Hematopoietic multipotent progenitor cell treated with erythropoietin and hydrocortisone succinate and interleukin-3 and kit ligand, for 4 days (in vitro differentiated cells): ENCODE data around the gene TMEM218.

Source experiments
- DNase-seq: peaks from one replicate; pipeline ENCODE4 v3.0.0-alpha.2; 2015

The TMEM218 gene

GRCh38 chr11:125088576-125089455 lies 22.6 kb downstream of the TMEM218 start:
- DNase-seq = no peak

DNA sequence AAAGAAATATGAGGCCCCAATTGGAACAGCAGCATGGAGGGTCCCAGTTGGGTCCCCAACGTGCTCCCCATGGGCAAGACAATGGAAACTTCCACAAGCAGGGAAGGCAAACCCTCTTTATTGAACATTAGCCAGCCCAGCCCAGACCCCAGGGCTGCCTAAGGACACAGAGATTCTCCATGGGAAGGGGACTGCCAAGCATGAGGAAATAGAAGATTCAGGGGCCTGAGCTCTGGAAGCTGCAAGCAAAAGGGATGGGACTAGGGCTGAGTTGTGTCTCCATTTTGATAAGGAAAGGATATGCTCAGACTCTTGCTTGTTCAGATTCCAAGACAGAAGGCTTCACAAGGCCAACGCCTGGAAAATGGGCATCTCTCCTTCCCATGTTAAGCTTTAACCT lies 23.3 kb downstream of the TMEM218 start:
- DNase-seq = no peak

DNA sequence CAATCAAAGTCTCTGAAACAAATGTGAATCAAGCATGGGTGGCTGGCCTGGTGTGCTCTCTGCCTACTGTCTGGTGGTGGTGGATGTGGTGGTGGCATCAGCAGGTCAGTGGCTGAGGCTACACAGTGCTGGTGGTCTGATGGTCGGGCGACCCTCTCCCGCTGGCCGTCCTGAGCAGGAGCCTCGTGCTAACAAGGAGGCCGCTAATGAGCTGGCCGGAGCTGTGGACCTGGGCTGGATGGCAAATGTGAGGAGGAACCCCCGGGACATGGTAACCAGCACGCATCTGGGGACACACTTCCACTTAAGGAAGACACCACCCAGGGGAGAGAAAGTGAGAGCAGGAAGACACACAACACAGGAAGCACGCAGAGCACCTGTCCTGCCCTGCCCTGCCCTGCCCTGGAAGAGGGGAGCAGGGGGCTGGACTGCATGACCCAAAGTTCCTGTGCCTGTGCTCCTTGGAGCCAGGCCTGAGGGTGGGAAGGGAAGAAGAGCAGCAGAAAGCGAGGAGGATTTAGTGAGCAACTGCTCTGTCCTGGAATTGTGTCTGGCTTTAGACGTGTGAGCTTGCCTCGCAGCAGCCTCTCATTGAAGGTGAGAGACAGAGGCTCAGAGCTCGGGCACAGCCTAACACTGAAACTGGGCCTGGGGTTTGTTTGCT lies 24.7 kb downstream of the TMEM218 start:
- DNase-seq = no peak

GRCh38 chr11:125085301-125086081 lies 25.9 kb downstream of the TMEM218 start:
- DNase-seq = no peak

DNA sequence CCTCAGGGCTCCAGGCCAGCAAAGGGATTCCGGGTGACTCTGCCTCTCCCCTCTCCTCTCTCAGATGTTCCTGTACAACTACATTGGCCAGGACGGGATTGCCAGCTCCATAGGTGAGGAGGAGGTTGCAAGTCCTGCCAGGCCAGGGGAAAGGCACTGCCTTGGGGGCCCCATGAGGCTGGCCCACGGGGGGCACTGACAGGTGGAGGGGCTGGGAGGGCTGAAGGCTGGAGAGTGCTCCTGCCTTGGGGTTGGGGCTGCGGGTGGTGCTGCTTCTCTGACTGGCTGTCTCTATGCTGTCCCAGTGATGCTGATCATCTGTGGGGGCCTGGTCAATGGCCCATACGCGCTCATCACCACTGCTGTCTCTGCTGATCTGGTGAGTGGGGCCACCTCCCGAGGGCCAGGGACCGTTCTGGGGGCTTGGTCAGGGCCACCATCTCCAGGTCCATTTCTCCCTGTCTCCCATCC lies 26.6 kb downstream of the TMEM218 start:
- no peak for DNase-seq

- DNase-seq = no peak
These were observed 27.4 kb downstream of the TMEM218 start for GRCh38 chr11:125084057-125084416.

GRCh38 chr11:125083312-125084056 lies 27.9 kb downstream of the TMEM218 start:
- no peak for DNase-seq

DNA sequence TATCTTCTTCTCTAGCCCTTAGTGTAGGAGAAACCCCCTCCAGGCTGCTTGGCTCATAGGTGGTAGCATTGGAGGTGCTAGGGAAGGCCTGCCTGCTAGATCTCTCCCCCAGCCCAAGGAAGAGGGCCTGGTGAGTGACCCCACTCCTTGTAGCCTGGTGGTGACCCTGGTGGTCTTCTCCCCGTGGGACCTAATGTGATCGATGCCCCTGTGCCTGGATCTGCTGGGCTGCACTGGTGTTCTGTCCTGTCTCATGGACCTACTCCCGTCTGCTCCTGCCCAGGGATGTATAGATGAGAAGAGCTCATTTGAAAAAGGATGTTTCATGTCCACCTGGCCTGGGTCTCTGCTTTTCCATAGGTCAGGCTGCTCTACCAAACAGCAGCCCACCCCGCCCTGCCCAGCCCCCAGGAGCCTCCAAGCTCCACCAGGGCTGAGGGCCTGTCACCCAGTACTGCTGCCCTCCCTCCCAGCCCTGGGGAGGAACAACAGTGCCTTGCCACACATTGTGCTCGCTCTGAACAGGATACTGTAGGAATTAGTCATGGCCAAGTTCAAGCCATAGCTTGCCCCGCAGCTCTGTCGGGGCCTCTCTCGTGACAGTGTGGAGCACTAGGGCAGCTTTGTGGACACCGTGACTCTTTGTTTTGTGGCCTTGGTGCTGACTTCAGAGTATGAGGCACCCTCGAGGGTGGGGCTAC lies 28.7 kb downstream of the TMEM218 start:
- no peak for DNase-seq

DNA sequence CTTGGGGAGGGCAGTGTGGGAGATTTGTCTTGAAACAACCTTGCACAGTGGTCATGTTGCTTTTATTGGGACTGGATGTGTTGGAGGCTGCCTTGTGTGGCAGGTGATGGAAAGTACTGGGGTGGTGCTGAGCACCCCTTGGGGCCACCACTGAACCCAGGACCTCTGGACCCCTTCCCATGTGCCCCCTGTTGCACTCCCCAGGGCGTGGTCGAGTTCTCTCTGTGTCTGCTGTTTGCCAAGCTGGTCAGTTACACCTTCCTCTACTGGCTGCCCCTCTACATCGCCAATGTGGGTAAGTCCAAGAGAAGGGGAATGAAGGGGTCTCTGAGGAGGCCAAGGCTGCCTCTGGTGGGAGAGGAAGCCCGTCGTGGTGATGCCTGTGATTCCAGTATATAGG lies 29.4 kb downstream of the TMEM218 start:
- no peak for DNase-seq

DNA sequence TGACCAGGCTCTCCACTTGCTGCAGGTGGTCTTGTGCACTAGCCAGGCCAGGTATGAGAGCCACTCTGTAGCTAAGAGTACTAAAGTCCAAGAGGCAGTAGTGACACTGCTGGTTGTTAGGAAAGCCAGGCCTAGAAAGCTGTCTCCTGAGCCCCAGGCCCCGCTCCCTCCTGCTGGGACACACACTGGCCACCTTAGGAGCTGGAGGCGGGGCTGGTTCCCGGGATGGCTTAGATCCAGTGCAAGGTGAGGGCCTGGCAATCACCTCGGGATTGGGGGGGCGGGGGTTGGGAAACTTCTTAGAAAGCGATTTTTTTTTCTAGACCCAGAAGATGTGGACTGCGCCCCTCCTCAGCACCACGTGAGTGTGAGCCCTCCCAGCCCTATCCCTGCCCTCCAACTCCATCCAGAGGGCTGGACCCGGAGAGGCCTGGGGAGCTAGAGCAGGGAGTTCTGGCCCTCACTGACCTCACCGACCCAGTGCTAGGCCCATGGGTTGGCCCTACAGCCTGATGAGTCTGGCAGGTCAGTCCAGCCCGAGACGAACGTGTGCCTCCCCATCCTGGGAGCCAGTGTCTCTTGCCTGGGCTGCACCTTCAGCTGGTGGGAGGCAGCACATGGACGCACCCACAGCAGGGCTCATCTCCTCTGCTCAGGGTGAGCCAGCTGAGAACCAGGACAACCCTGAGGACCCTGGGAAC lies 30.2 kb downstream of the TMEM218 start:
- no peak for DNase-seq

DNA sequence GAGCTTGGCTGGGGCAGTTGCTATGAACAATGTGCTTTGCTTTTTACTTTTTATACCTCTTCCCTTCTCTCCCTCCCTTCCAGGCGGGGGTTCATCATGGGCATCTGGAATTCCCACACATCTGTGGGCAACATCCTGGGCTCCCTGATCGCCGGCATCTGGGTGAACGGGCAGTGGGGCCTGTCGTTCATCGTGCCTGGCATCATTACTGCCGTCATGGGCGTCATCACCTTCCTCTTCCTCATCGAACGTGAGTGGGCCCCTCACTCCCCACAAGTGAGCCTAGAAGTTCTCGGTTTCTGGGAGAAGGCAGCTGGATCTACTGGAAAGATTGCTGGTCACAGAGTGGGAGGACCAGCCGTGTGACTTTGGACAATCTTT lies 30.9 kb downstream of the TMEM218 start:
- no peak for DNase-seq

DNA sequence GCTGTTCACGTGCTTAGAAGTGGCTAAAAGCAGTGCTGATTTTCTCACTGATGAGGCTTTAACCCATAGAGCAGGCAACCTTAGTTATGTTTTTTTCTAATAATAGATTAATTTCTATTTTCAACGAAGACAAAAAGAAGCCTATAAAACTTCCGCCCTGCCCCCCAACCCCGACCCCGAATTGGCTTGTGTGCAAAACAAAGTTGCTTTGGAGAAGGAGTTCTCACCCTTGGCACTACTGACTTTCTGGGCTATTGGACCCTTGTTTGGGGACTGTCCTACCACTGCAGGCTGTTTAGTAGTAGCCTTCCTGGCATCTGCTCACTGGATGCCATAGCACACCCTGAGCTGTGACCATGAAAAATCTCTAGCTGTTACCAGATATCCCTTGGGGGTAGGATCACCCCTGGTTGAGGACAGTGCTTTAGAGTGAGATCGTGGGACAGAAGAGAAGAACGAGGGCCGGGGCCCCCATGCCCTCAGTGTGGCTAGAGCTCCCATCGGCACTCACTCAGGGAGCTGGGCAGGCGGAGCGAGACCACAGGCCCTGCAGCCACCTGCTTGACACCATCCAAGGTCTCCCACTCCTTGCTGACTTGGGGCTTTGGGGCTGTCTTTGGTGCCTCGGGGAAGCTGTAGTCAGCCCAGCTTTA lies 31.4 kb downstream of the TMEM218 start:
- no peak for DNase-seq

- DNase-seq = no peak
These were observed 32.1 kb downstream of the TMEM218 start for GRCh38 chr11:125079151-125079877.

DNA sequence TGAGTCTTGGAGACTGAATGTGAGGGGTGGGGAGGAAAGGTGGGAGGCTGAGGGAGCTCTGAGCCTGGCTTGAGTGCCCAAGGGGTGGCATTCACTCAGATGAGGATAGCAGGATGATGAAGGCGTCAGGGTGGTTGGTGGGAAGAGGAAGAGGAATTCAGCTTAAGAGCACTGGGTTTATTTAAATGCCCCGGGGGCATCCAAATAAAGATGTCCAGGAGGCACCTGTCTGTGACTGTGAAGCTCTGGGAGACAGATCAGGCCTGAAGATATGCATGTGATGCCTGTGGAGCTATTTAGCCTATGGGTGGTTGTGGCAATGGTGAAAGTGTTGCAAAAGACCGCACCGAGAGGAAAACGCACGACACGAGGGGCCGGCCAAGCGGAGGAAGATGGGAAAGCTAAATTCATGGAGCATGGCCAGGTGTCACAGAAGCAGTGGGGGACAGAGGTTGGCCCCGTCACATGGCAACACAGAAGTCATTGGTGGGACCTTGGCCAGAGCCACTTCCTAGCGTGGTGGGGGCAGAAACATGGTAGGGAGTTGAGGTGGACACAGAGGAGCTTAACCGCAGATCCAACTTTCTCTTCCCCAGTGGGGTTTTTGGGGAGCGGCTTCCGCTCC lies 32.8 kb downstream of the TMEM218 start:
- DNase-seq = no peak

GRCh38 chr11:125078016-125078415 lies 33.4 kb downstream of the TMEM218 start:
- no peak for DNase-seq

DNA sequence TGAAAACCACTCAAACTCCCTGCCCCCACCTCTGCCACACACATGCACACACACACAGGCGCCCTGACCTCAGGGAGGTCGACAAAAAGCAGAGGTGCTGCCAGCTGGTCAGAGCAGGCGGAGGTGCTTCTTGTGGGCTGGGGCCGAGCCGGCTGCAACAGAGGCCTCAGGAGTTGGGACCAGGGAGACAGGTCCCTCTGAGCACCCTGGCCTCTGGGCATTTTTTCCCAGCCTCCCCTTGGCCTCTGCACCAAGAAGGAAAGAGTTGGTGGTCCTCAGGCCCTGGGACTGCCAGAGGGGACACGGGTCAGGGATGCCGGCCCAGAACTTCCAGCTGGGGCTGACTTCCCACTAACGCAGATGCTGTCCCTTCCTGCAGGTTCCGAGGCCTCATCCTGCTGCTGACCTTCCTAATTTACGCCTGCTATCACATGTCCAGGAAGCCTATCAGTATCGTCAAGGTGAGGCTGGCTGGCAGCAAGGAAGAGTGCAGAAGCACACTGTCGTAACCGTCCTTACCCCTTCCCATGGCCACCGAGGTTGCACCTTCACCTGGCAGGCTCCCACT lies 35.0 kb downstream of the TMEM218 start:
- DNase-seq = no peak

DNA sequence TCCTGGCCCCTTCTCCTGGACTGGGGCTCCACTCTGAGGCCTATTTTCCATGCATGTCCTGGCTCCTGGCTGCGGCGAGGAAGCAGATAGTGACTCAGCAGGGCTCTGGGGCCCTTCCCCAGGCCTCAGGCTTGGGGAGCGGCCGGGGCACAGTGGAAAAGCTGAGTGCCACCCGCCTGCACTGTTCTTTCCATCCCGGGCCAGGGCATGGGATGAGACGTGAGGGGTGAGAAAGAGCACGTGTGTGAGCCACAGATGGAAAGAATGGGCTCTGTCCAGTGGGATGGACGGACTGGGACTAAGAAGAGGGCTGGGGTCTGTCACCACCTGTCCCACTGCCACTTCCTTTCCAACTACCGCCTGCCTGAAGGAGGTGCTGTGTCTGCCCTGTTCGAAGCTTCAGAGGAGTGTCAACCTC lies 35.5 kb downstream of the TMEM218 start:
- DNase-seq = no peak

- DNase-seq = no peak
These were observed 36.2 kb downstream of the TMEM218 start for GRCh38 chr11:125075242-125075625.

- no peak for DNase-seq
These were observed 36.8 kb downstream of the TMEM218 start for GRCh38 chr11:125074511-125075241.
